Astrocyte (in vitro differentiated cells and primary cell): ENCODE results near the gene EOGT.

Source experiments
- EZH2 ChIP-seq: IDR thresholded peaks from 2 replicates; pipeline ENCODE4 v1.6.1; 2012; ENCODE audit warnings: mild to moderate bottlenecking, low read length, inconsistent platforms; ENCODE audit not compliant: insufficient read depth
- TF ChIP-seq, protein P1 (sequence below): IDR thresholded peaks from 2 replicates; pipeline ENCODE4 v1.5.1; 2011; ENCODE audit warnings: low read depth, mild to moderate bottlenecking, inconsistent platforms, low read length, moderate library complexity; ENCODE audit not compliant: insufficient read depth

DNA sequence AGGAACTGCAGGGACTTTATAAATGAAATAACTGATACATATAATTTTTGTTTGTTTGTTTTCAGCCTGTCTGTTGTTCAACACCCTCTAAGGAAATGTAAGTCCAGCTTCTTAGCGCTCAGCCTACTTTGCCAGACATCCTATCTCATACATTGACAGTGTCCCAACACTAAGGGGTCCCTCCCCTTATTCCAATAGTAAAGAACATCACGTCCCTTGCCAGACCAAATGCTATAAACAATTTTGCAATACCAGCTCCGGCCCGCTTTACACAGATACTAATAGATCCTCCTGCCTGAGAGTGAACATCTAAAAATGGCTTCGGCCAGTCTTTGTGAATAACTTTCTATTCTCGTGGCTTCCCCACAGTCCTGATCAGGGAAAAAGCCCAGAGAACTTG is 76.6 kb downstream of the EOGT start:
- TF ChIP-seq, protein P1, sequence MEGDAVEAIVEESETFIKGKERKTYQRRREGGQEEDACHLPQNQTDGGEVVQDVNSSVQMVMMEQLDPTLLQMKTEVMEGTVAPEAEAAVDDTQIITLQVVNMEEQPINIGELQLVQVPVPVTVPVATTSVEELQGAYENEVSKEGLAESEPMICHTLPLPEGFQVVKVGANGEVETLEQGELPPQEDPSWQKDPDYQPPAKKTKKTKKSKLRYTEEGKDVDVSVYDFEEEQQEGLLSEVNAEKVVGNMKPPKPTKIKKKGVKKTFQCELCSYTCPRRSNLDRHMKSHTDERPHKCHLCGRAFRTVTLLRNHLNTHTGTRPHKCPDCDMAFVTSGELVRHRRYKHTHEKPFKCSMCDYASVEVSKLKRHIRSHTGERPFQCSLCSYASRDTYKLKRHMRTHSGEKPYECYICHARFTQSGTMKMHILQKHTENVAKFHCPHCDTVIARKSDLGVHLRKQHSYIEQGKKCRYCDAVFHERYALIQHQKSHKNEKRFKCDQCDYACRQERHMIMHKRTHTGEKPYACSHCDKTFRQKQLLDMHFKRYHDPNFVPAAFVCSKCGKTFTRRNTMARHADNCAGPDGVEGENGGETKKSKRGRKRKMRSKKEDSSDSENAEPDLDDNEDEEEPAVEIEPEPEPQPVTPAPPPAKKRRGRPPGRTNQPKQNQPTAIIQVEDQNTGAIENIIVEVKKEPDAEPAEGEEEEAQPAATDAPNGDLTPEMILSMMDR = no peak
- TF ChIP-seq EZH2 = no peak
